Large intestine (tissue), 3 donors: ENCODE measurements around the gene IGFL4. TPM values are rescaled to one million over a fixed set of nuclear protein-coding genes. Genes with fewer than 3 reads are reported as not detected.

ENCODE experiments used
- DNase-seq, 2 donors: peaks; one replicate each; pipeline versions ENCODE4 v3.0.0 to v3.0.0-alpha.2; 2013
- H3K27ac ChIP-seq: one replicate; pipeline ENCODE4 v1.5.1; 2013; ENCODE audit warnings: low read length
- H3K27me3 ChIP-seq: 2 replicates; pipeline ENCODE4 v1.6.1; 2013; ENCODE audit warnings: low read length; ENCODE audit not compliant: control insufficient read depth, insufficient read depth
- H3K36me3 ChIP-seq: 2 replicates; pipeline ENCODE4 v1.6.1; 2013; ENCODE audit warnings: low read length; ENCODE audit not compliant: control insufficient read depth, insufficient read depth
- H3K4me1 ChIP-seq: one replicate; pipeline ENCODE4 v1.6.1; 2013; ENCODE audit warnings: low read length; ENCODE audit not compliant: control insufficient read depth, insufficient read depth
- H3K4me3 ChIP-seq: one replicate; pipeline ENCODE4 v1.5.1; 2013; ENCODE audit warnings: low read length
- H3K9me3 ChIP-seq: one replicate; pipeline ENCODE4 v1.6.1; 2013; ENCODE audit warnings: mild to moderate bottlenecking, low read depth, low read length, moderate library complexity; ENCODE audit not compliant: control insufficient read depth
- WGBS: methylation state at CpG from one replicate; pipeline ENCODE4 v1.1.5; 2013; ENCODE audit warnings: low lambda C conversion rate; ENCODE audit not compliant: insufficient coverage; 5-methylcytosine and 5-hydroxymethylcytosine counted together
- polyA plus RNA-seq: library from polyadenylated mRNA; unstranded; fragments of 120-200 nt; gene quantifications from one replicate; pipeline ENCODE4 v1.2.1, GENCODE V29; 2013

Gene IGFL4
- polyA plus RNA-seq, 1 donor = 0.36 TPM

- Histone ChIP-seq H3K36me3 (no peaks in the 10 kb centered on the region), H3K9me3 (peaks cover 8% of the 10 kb centered on the region), H3K27me3 (peaks cover 33% of the 10 kb centered on the region), H3K27ac (no peak overlapping the region), H3K4me1 (peaks cover 6% of the 10 kb centered on the region), H3K4me3 (no peak overlapping the region)
- DNase-seq = no peak
- WGBS = 80% methylated on average over 1 of the region's 6 CpGs
Observed at GRCh38 chr19:46077815-46078167, 37.0 kb upstream of the IGFL4 start.

- Histone ChIP-seq H3K36me3 (no peaks in the 10 kb centered on the region), H3K27ac (no peak overlapping the region), H3K4me3 (peak overlapping the region; percentile 45), H3K9me3 (peaks cover 8% of the 10 kb centered on the region), H3K4me1 (peaks cover 6% of the 10 kb centered on the region), H3K27me3 (peaks cover 33% of the 10 kb centered on the region)
- WGBS = no CpG with 5 or more reads among the region's 50 CpGs
- DNase-seq = peak; percentile 43 to 66
Observed at GRCh38 chr19:46076951-46077814, 36.4 kb upstream of the IGFL4 start.

GRCh38 chr19:46076031-46076880 is 35.5 kb upstream of the IGFL4 start:
- peaks cover 8% of the 10 kb centered on the region for H3K9me3 ChIP-seq
- H3K4me3 ChIP-seq = no peak overlapping the region
- DNase-seq = no peak
- peaks cover 33% of the 10 kb centered on the region for H3K27me3 ChIP-seq
- H3K36me3 ChIP-seq = no peaks in the 10 kb centered on the region
- H3K27ac ChIP-seq = no peak overlapping the region
- H3K4me1 ChIP-seq = peaks cover 6% of the 10 kb centered on the region
- WGBS = 56% methylated on average over 4 of the region's 9 CpGs

- peaks cover 18% of the 10 kb centered on the region for H3K4me1 ChIP-seq
- no peak overlapping the region for H3K27ac ChIP-seq
- WGBS = 83% methylated on average over 2 of the region's 3 CpGs
- H3K4me3 ChIP-seq = no peak overlapping the region
- H3K27me3 ChIP-seq = peaks cover 15% of the 10 kb centered on the region
- H3K9me3 ChIP-seq = no peaks in the 10 kb centered on the region
- no peaks in the 10 kb centered on the region for H3K36me3 ChIP-seq
- DNase-seq = no peak
Observed at GRCh38 chr19:46073268-46073922, 32.6 kb upstream of the IGFL4 start.

- Histone ChIP-seq H3K4me3 (no peak overlapping the region), H3K36me3 (no peaks in the 10 kb centered on the region), H3K4me1 (peaks cover 18% of the 10 kb centered on the region), H3K27me3 (no peaks in the 10 kb centered on the region), H3K27ac (no peak overlapping the region), H3K9me3 (no peaks in the 10 kb centered on the region)
- WGBS = 0% methylated on average over 1 of the region's 6 CpGs
- DNase-seq = peak in 1 of 2 donors; percentile 29
Observed at GRCh38 chr19:46069806-46070341, 29.1 kb upstream of the IGFL4 start.

- Histone ChIP-seq H3K27me3 (no peaks in the 10 kb centered on the region), H3K9me3 (no peaks in the 10 kb centered on the region), H3K4me1 (peaks cover 18% of the 10 kb centered on the region), H3K36me3 (no peaks in the 10 kb centered on the region), H3K4me3 (no peak overlapping the region), H3K27ac (peak overlapping the region; percentile 41)
- 70% methylated on average over 3 of the region's 12 CpGs for WGBS
- peak; percentile 19 to 80 for DNase-seq
Observed at GRCh38 chr19:46068345-46069258, 27.8 kb upstream of the IGFL4 start.

- H3K36me3 ChIP-seq = no peaks in the 10 kb centered on the region
- no peaks in the 10 kb centered on the region for H3K9me3 ChIP-seq
- WGBS = no CpG with 5 or more reads among the region's 1 CpG
- DNase-seq = peak in 1 of 2 donors; percentile 6
- no peak overlapping the region for H3K4me3 ChIP-seq
- no peaks in the 10 kb centered on the region for H3K27me3 ChIP-seq
- H3K27ac ChIP-seq = no peak overlapping the region
- H3K4me1 ChIP-seq = peaks cover 18% of the 10 kb centered on the region
Observed at GRCh38 chr19:46067691-46068090, 26.9 kb upstream of the IGFL4 start.

- peaks cover 18% of the 10 kb centered on the region for H3K4me1 ChIP-seq
- no peaks in the 10 kb centered on the region for H3K9me3 ChIP-seq
- H3K36me3 ChIP-seq = no peaks in the 10 kb centered on the region
- H3K4me3 ChIP-seq = no peak overlapping the region
- H3K27ac ChIP-seq = no peak overlapping the region
- H3K27me3 ChIP-seq = no peaks in the 10 kb centered on the region
- no peak for DNase-seq
- no CpG with 5 or more reads among the region's 1 CpG for WGBS
Observed at GRCh38 chr19:46066471-46066870, 25.7 kb upstream of the IGFL4 start.

GRCh38 chr19:46065486-46066071 is 24.8 kb upstream of the IGFL4 start:
- H3K27me3 ChIP-seq = no peaks in the 10 kb centered on the region
- no peak overlapping the region for H3K4me3 ChIP-seq
- 100% methylated on average over 1 of the region's 7 CpGs for WGBS
- H3K36me3 ChIP-seq = no peaks in the 10 kb centered on the region
- no peaks in the 10 kb centered on the region for H3K9me3 ChIP-seq
- H3K4me1 ChIP-seq = peaks cover 17% of the 10 kb centered on the region
- H3K27ac ChIP-seq = no peak overlapping the region
- no peak for DNase-seq
